HL-60/S4 treated with retinoic acid at 250 ng/mL for 4 days and 3 days (cell line): ENCODE data around the gene RNF222.
"Not testable (repeated sequence)": the region's sequence is repeated elsewhere in the genome, so short reads cannot be mapped to it uniquely, and the experiment has no call there.

ENCODE experiments used
- in situ Hi-C: fragments of 300-500 bp; cut with MboI; formaldehyde crosslinking; loops from 2 replicates; pipeline ENCODE4 v1.7.0; 2022; ENCODE audit warnings: low sequenced_read_pairs

RNF222 gene

GRCh38 chr17:8413328-8413727, 15.7 kb upstream of the RNF222 start:
- in situ Hi-C loops: loop anchor here (25.0 kb wide), 1 partner anchor 324 kb away; the partner anchor contains the start of gene CCDC42

- in situ Hi-C loops: loop anchor here (25.0 kb wide), 1 partner anchor 325 kb away; the partner anchor contains the start of gene CCDC42
Measured at GRCh38 chr17:8412089-8412488, 14.5 kb upstream of the RNF222 start.

GRCh38 chr17:8410883-8411238, 13.2 kb upstream of the RNF222 start:
- in situ Hi-C loops: loop anchor here (25.0 kb wide), 1 partner anchor 326 kb away; the partner anchor contains the start of gene CCDC42

GRCh38 chr17:8409966-8410882, 12.6 kb upstream of the RNF222 start:
- in situ Hi-C loops: loop anchor here (25.0 kb wide), 1 partner anchor 327 kb away; the partner anchor contains the start of gene CCDC42

GRCh38 chr17:8408371-8408770, 10.7 kb upstream of the RNF222 start:
- in situ Hi-C loops: loop anchor here (25.0 kb wide), 1 partner anchor 329 kb away; the partner anchor contains the start of gene CCDC42

GRCh38 chr17:8406174-8406573, 8.5 kb upstream of the RNF222 start:
- in situ Hi-C loops: loop anchor here (25.0 kb wide), 1 partner anchor 331 kb away; the partner anchor contains the start of gene CCDC42

- in situ Hi-C loops: loop anchor here (25.0 kb wide), 1 partner anchor 332 kb away; the partner anchor contains the start of gene CCDC42
Measured at GRCh38 chr17:8405499-8406016, 7.9 kb upstream of the RNF222 start.

- in situ Hi-C loops: loop anchor here (25.0 kb wide), 1 partner anchor 334 kb away; the partner anchor contains the start of gene CCDC42
Measured at GRCh38 chr17:8402921-8403536, 5.4 kb upstream of the RNF222 start.

- in situ Hi-C loops: loop anchor here (25.0 kb wide), 1 partner anchor 336 kb away; the partner anchor contains the start of gene CCDC42
Measured at GRCh38 chr17:8401107-8401506, 3.5 kb upstream of the RNF222 start.

- in situ Hi-C loops: no loop called here
Measured at GRCh38 chr17:8398980-8399379, 1.4 kb upstream of the RNF222 start.

GRCh38 chr17:8394497-8394896, 3.1 kb downstream of the RNF222 start:
- in situ Hi-C loops: not testable (repeated sequence)

GRCh38 chr17:8393470-8394231, 4.0 kb downstream of the RNF222 start:
- in situ Hi-C loops: no loop called here

GRCh38 chr17:8392674-8393469, 4.8 kb downstream of the RNF222 start:
- in situ Hi-C loops: no loop called here

GRCh38 chr17:8392274-8392673, 5.4 kb downstream of the RNF222 start:
- in situ Hi-C loops: no loop called here

- in situ Hi-C loops: no loop called here
Measured at GRCh38 chr17:8391711-8392110, 5.9 kb downstream of the RNF222 start.

GRCh38 chr17:8387914-8388651, 9.5 kb downstream of the RNF222 start:
- in situ Hi-C loops: no loop called here

GRCh38 chr17:8386841-8387240, 10.8 kb downstream of the RNF222 start:
- in situ Hi-C loops: no loop called here

GRCh38 chr17:8384801-8385378, 12.7 kb downstream of the RNF222 start:
- in situ Hi-C loops: no loop called here
